CD14-positive monocyte (primary cell): ENCODE results near the gene C1RL. TPM values are rescaled to one million over a fixed set of nuclear protein-coding genes. Genes with fewer than 3 reads are reported as not detected.
A peak's percentile ranks its signal among the peaks of the same experiment; 100 is the strongest.

Source experiments
- DNase-seq, 3 donors: peaks; one replicate each; pipeline ENCODE4 v3.0.0-alpha.2; 2011 to 2022
- H2AFZ ChIP-seq: 2 replicates; pipeline ENCODE4 v1.6.0; 2012; ENCODE audit warnings: mild to moderate bottlenecking, low read depth, low read length, inconsistent platforms; ENCODE audit not compliant: insufficient read depth, poor library complexity, severe bottlenecking
- H3K27ac ChIP-seq, 2 donors: 1 replicate in 1 of 2; 2 replicates in 1 of 2; pipeline ENCODE4 v1.5.1; 2012 to 2013; ENCODE audit warnings: low read length in 2 of 2, control low read depth in 1 of 2, inconsistent platforms in 1 of 2, low read depth in 1 of 2, mild to moderate bottlenecking in 1 of 2
- H3K27me3 ChIP-seq, 2 donors: one replicate each; pipeline versions ENCODE4 v1.6.0 to v1.6.1; 2011 to 2013; ENCODE audit warnings: low read length in 2 of 2; ENCODE audit not compliant: control insufficient read depth in 2 of 2, insufficient read depth in 2 of 2
- H3K36me3 ChIP-seq, 2 donors: replicated peaks in 1 of 2; 1 replicate in 1 of 2; 2 replicates in 1 of 2; pipeline versions ENCODE4 v1.5.1 to v1.6.1; 2012 to 2013; ENCODE audit warnings: low read length in 2 of 2, control low read depth in 1 of 2, inconsistent platforms in 1 of 2, mild to moderate bottlenecking in 1 of 2; ENCODE audit not compliant: insufficient read depth in 2 of 2, control insufficient read depth in 1 of 2
- H3K4me1 ChIP-seq, 2 donors: 1 replicate in 1 of 2; 2 replicates in 1 of 2; pipeline versions ENCODE4 v1.5.1 to v1.6.1; 2012 to 2013; ENCODE audit warnings: low read length in 2 of 2, control low read depth in 1 of 2, inconsistent platforms in 1 of 2, mild to moderate bottlenecking in 1 of 2, moderate library complexity in 1 of 2; ENCODE audit not compliant: insufficient read depth in 2 of 2, control insufficient read depth in 1 of 2
- H3K4me2 ChIP-seq: replicated peaks from 2 replicates; pipeline ENCODE3; 2012; ENCODE audit warnings: low read length, moderate library complexity, mild to moderate bottlenecking; ENCODE audit not compliant: poor library complexity, severe bottlenecking; ENCODE audit errors: extremely low read depth
- H3K4me3 ChIP-seq, 3 experiments: fragments of 200-600 bp in 1 of 3; sonication (generic) in 1 of 3; replicated peaks in 1 of 3; 1 replicate in 2 of 3; 2 replicates in 1 of 3; pipeline ENCODE4 v1.5.1; 2011 to 2013; ENCODE audit warnings: low read length in 3 of 3, mild to moderate bottlenecking in 3 of 3, control low read depth in 2 of 3, low read depth in 2 of 3, inconsistent platforms in 1 of 3, moderate library complexity in 1 of 3
- H3K79me2 ChIP-seq: 2 replicates; pipeline ENCODE4 v1.6.0; 2012; ENCODE audit warnings: mild to moderate bottlenecking, control low read depth, inconsistent platforms, low read length, moderate library complexity; ENCODE audit not compliant: insufficient read depth
- H3K9ac ChIP-seq: 2 replicates; pipeline ENCODE4 v1.6.0; 2017; ENCODE audit warnings: low read length, mild to moderate bottlenecking; ENCODE audit not compliant: insufficient read depth, poor library complexity, severe bottlenecking
- H3K9me3 ChIP-seq, 2 donors: replicated peaks in 1 of 2; 1 replicate in 1 of 2; 2 replicates in 1 of 2; pipeline versions ENCODE4 v1.5.1 to v1.6.1; 2012 to 2013; ENCODE audit warnings: low read length in 2 of 2, control low read depth in 1 of 2; ENCODE audit not compliant: control insufficient read depth in 1 of 2, insufficient read depth in 1 of 2
- H4K20me1 ChIP-seq: 2 replicates; pipeline ENCODE4 v1.6.0; 2012; ENCODE audit warnings: mild to moderate bottlenecking, low read length, control low read depth, moderate library complexity; ENCODE audit not compliant: insufficient read depth
- H3K27ac Mint-ChIP-seq, 7 donors: one replicate each; pipeline ENCODE4 v1.8.0; 2020; ENCODE audit warnings: mild to moderate bottlenecking in 7 of 7, mixed read lengths in 7 of 7, moderate library complexity in 6 of 7, inconsistent platforms in 2 of 7
- H3K27me3 Mint-ChIP-seq, 3 donors: one replicate each; pipeline ENCODE4 v1.8.0; 2021 to 2022; ENCODE audit warnings: low read depth in 3 of 3, mild to moderate bottlenecking in 3 of 3, mixed read lengths in 3 of 3, moderate library complexity in 3 of 3, inconsistent platforms in 1 of 3
- H3K36me3 Mint-ChIP-seq, 2 donors: one replicate each; pipeline ENCODE4 v1.8.0; 2020; ENCODE audit warnings: mixed read lengths in 2 of 2, inconsistent platforms in 1 of 2, mild to moderate bottlenecking in 1 of 2
- H3K4me1 Mint-ChIP-seq: one replicate; pipeline ENCODE4 v1.8.0; 2020; ENCODE audit warnings: mild to moderate bottlenecking, mixed read lengths
- H3K4me3 Mint-ChIP-seq, 2 donors: one replicate each; pipeline ENCODE4 v1.8.0; 2020; ENCODE audit warnings: mild to moderate bottlenecking in 2 of 2, mixed read lengths in 2 of 2, moderate library complexity in 1 of 2
- H3K9me3 Mint-ChIP-seq, 7 donors: one replicate each; pipeline ENCODE4 v1.8.0; 2020 to 2022; ENCODE audit warnings: mixed read lengths in 7 of 7, mild to moderate bottlenecking in 6 of 7, moderate library complexity in 6 of 7, inconsistent platforms in 2 of 7
- CTCF ChIP-seq: fragments of 200-600 bp; IDR thresholded peaks from one replicate; pipeline ENCODE4 v1.8.0; 2022; ENCODE audit warnings: antibody characterized with exemption, mild to moderate bottlenecking
- WGBS: methylation state at CpG from one replicate; pipeline ENCODE4 v1.1.5; 2013; ENCODE audit warnings: missing lambda C conversion rate; ENCODE audit not compliant: insufficient coverage; 5-methylcytosine and 5-hydroxymethylcytosine counted together
- intact Hi-C, 2 donors: fragments of 100-400 bp; cut with micrococcal nuclease; formaldehyde crosslinking; loops; one replicate each; pipeline versions ENCODE4 v1.15.0 to v1.15.1; 2023
- polyA plus RNA-seq, 3 donors: library from polyadenylated mRNA; depleted of rRNA in 1 of 3; unstranded in 2 of 3; stranded (reverse) in 1 of 3; fragments of 300-500 nt in 2 of 3; fragments of >200 nt in 1 of 3; fragmentation: Illumina TruSeq in 2 of 3; gene quantifications; 1 replicate in 2 of 3; 2 replicates in 1 of 3; pipeline ENCODE4 v1.2.3, GENCODE V29; 2012 to 2021

The C1RL gene
- polyA plus RNA-seq, 3 donors = 4.8 to 27.9 (median 5.6) TPM

GRCh38 chr12:7136071-7136470, 27.1 kb upstream of the C1RL start:
- Mint-ChIP-seq H3K27ac (no peak overlapping the region), H3K9me3 (peaks cover 0 to 6% (median 1%) of the 10 kb centered on the region in 7 donors)
- WGBS = 97% methylated on average over 6 of the region's 7 CpGs

DNA sequence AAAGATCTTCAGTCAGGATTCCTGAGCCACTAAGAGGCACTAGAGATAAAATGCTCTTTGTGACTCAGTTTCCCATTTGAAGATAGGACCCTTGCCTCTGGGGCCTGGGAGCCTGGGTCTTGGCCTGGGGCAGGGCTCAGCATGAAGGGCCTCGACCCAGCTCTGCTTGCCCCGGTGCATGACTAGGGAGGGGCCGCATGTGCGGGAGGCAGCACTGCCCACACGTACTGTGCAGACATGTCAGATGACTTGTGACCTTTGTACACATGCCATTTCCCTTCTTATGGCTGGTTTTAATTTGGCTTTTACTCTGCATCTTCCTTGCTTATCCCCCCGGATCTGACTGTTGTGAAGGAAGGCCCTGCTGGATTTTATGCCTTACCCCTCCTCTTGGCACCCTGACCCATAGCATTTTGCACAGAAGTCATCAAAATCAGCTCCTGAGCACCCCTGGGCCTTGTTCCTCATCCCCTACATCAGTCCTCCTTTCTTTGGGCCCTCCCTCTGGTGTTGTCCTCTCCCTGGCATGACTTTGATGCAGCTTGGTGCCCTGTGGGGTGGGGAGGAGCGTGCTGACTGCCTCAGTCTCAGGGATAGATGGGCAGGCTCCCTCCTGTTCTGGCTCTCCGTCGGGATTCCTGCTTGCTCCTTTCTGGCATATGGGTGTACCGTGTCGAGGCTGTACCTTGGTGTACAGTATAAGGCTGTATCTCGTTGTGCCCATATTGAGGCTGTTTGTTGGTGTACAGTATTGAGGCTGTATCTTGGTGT, 25.6 kb upstream of the C1RL start:
- H3K27ac Mint-ChIP-seq = peak overlapping the region in 1 of 7 donors; percentile 84
- H3K36me3 ChIP-seq = peaks cover 12 to 14% of the 10 kb centered on the region in 2 donors
- H3K79me2 ChIP-seq = no peaks in the 10 kb centered on the region
- H3K9me3 Mint-ChIP-seq = peaks cover 0 to 17% (median 6%) of the 10 kb centered on the region in 7 donors
- no peaks in the 10 kb centered on the region for H4K20me1 ChIP-seq
- H3K4me3 Mint-ChIP-seq = no peak overlapping the region
- WGBS = 98% methylated on average over 11 of the region's 12 CpGs
- H3K9me3 ChIP-seq = no peaks in the 10 kb centered on the region
- H3K4me2 ChIP-seq = no peak overlapping the region
- no peak overlapping the region for H3K27ac ChIP-seq
- peaks cover 27% of the 10 kb centered on the region for H3K4me1 Mint-ChIP-seq
- H2AFZ ChIP-seq = no peak overlapping the region
- no peak for DNase-seq
- H3K27me3 Mint-ChIP-seq = peaks cover 25 to 33% (median 30%) of the 10 kb centered on the region in 3 donors
- intact Hi-C loops = no loop called here
- H3K27me3 ChIP-seq = peaks cover 16 to 24% of the 10 kb centered on the region in 2 donors
- H3K9ac ChIP-seq = no peak overlapping the region
- peaks cover 28 to 40% of the 10 kb centered on the region in 2 donors for H3K36me3 Mint-ChIP-seq
- no peak for TF ChIP-seq CTCF
- H3K4me1 ChIP-seq = peaks cover 21 to 26% of the 10 kb centered on the region in 2 donors
- no peak overlapping the region for H3K4me3 ChIP-seq

More at GRCh38 chr12:7136071-7136470, 27.1 kb upstream of the C1RL start:
- Histone ChIP-seq H3K4me1 (peaks cover 6 to 11% of the 10 kb centered on the region in 2 donors), H4K20me1 (no peaks in the 10 kb centered on the region), H2AFZ (no peak overlapping the region), H3K9me3 (no peaks in the 10 kb centered on the region), H3K79me2 (no peaks in the 10 kb centered on the region), H3K36me3 (peaks cover 12 to 14% of the 10 kb centered on the region in 2 donors), H3K9ac (no peak overlapping the region), H3K27ac (no peak overlapping the region), H3K27me3 (peaks cover 5 to 10% of the 10 kb centered on the region in 2 donors), H3K4me3 (no peak overlapping the region), H3K4me2 (no peak overlapping the region)
- peaks cover 13% of the 10 kb centered on the region for H3K4me1 Mint-ChIP-seq
- peaks cover 29 to 36% of the 10 kb centered on the region in 2 donors for H3K36me3 Mint-ChIP-seq
- H3K27me3 Mint-ChIP-seq = peaks cover 11 to 18% (median 15%) of the 10 kb centered on the region in 3 donors
- DNase-seq = no peak
- intact Hi-C loops = no loop called here
- H3K4me3 Mint-ChIP-seq = no peak overlapping the region
- no peak for TF ChIP-seq CTCF
